ENCODE results near the gene NTN4. TPM values are rescaled to one million over a fixed set of nuclear protein-coding genes. Genes with fewer than 3 reads are reported as not detected.

The NTN4 gene
- total RNA-seq, 4 donors from 2014 or later = 4.0 to 10.0 (median 5.7) TPM

- DNase-seq (no peak), ATAC-seq (no peak)
- Histone ChIP-seq H3K27me3 (no peaks in the 10 kb centered on the region), H3K9me3 (no peaks in the 10 kb centered on the region), H3K4me3 (no peak overlapping the region), H3K27ac (no peak overlapping the region), H3K4me1 (no peaks in the 10 kb centered on the region), H3K36me3 (no peaks in the 10 kb centered on the region)
- intact Hi-C loops (cut with DNase I; ENCODE audit: low total_unique reads) (no loop called here), in situ Hi-C loops (cut with MboI; ENCODE audit: low sequenced_read_pairs in 4 of 4) (no loop called here)
- TF ChIP-seq CTCF (IDR thresholded peaks at IDR 0.05 in 4 of 5, conservative IDR thresholded peaks at IDR 0.05 in 1 of 5) (no peak), POLR2A (IDR thresholded peaks at IDR 0.05) (no peak)
Observed at GRCh38 chr12:95717316-95717928, 73.1 kb downstream of the NTN4 start.

- no peaks in the 10 kb centered on the region for H3K9me3 ChIP-seq
- DNase-seq = no peak
- no peak overlapping the region for H3K27ac ChIP-seq
- intact Hi-C loops (cut with DNase I; ENCODE audit: low total_unique reads) = no loop called here
- no peaks in the 10 kb centered on the region for H3K36me3 ChIP-seq
- H3K27me3 ChIP-seq = no peaks in the 10 kb centered on the region
- H3K4me1 ChIP-seq = no peaks in the 10 kb centered on the region
- in situ Hi-C loops (cut with MboI; ENCODE audit: low sequenced_read_pairs in 4 of 4) = no loop called here
- H3K4me3 ChIP-seq = no peak overlapping the region
- ATAC-seq = no peak
- TF ChIP-seq CTCF (IDR thresholded peaks at IDR 0.05 in 4 of 5, conservative IDR thresholded peaks at IDR 0.05 in 1 of 5) (no peak), POLR2A (IDR thresholded peaks at IDR 0.05) (no peak)
Observed at GRCh38 chr12:95715177-95715576, 75.4 kb downstream of the NTN4 start.

- ATAC-seq (no peak), DNase-seq (no peak)
- Histone ChIP-seq H3K4me3 (no peak overlapping the region), H3K9me3 (no peaks in the 10 kb centered on the region), H3K27ac (no peak overlapping the region), H3K27me3 (no peaks in the 10 kb centered on the region), H3K36me3 (no peaks in the 10 kb centered on the region), H3K4me1 (no peaks in the 10 kb centered on the region)
- TF ChIP-seq CTCF (IDR thresholded peaks at IDR 0.05 in 4 of 5, conservative IDR thresholded peaks at IDR 0.05 in 1 of 5) = no peak
- TF ChIP-seq POLR2A (IDR thresholded peaks at IDR 0.05) = no peak
- in situ Hi-C loops (cut with MboI; ENCODE audit: low sequenced_read_pairs in 4 of 4) (no loop called here), intact Hi-C loops (cut with DNase I; ENCODE audit: low total_unique reads) (no loop called here)
Observed at GRCh38 chr12:95712269-95712668, 78.3 kb downstream of the NTN4 start.

GRCh38 chr12:95710386-95710785, 80.2 kb downstream of the NTN4 start:
- Histone ChIP-seq H3K36me3 (no peaks in the 10 kb centered on the region), H3K9me3 (no peaks in the 10 kb centered on the region), H3K4me3 (no peak overlapping the region), H3K4me1 (no peaks in the 10 kb centered on the region), H3K27ac (no peak overlapping the region), H3K27me3 (no peaks in the 10 kb centered on the region)
- TF ChIP-seq POLR2A (IDR thresholded peaks at IDR 0.05) (no peak), CTCF (IDR thresholded peaks at IDR 0.05 in 4 of 5, conservative IDR thresholded peaks at IDR 0.05 in 1 of 5) (no peak)
- in situ Hi-C loops (cut with MboI; ENCODE audit: low sequenced_read_pairs in 4 of 4) (no loop called here), intact Hi-C loops (cut with DNase I; ENCODE audit: low total_unique reads) (no loop called here)
- no peak for ATAC-seq
- DNase-seq = no peak

GRCh38 chr12:95709152-95709551, 81.4 kb downstream of the NTN4 start:
- DNase-seq (no peak), ATAC-seq (no peak)
- H3K4me1 ChIP-seq = no peaks in the 10 kb centered on the region
- in situ Hi-C loops (cut with MboI; ENCODE audit: low sequenced_read_pairs in 4 of 4) (no loop called here), intact Hi-C loops (cut with DNase I; ENCODE audit: low total_unique reads) (no loop called here)
- H3K4me3 ChIP-seq = no peak overlapping the region
- no peaks in the 10 kb centered on the region for H3K9me3 ChIP-seq
- no peak overlapping the region for H3K27ac ChIP-seq
- no peaks in the 10 kb centered on the region for H3K27me3 ChIP-seq
- no peak for TF ChIP-seq POLR2A (IDR thresholded peaks at IDR 0.05)
- no peak for TF ChIP-seq CTCF (IDR thresholded peaks at IDR 0.05 in 4 of 5, conservative IDR thresholded peaks at IDR 0.05 in 1 of 5)
- H3K36me3 ChIP-seq = no peaks in the 10 kb centered on the region
